Measurements from ENCODE around the gene SGSM2.
A peak's percentile ranks its signal among the peaks of the same experiment; 100 is the strongest.
"Not testable (repeated sequence)": the region's sequence is repeated elsewhere in the genome, so short reads cannot be mapped to it uniquely, and the experiment has no call there.

The SGSM2 gene, protein sequence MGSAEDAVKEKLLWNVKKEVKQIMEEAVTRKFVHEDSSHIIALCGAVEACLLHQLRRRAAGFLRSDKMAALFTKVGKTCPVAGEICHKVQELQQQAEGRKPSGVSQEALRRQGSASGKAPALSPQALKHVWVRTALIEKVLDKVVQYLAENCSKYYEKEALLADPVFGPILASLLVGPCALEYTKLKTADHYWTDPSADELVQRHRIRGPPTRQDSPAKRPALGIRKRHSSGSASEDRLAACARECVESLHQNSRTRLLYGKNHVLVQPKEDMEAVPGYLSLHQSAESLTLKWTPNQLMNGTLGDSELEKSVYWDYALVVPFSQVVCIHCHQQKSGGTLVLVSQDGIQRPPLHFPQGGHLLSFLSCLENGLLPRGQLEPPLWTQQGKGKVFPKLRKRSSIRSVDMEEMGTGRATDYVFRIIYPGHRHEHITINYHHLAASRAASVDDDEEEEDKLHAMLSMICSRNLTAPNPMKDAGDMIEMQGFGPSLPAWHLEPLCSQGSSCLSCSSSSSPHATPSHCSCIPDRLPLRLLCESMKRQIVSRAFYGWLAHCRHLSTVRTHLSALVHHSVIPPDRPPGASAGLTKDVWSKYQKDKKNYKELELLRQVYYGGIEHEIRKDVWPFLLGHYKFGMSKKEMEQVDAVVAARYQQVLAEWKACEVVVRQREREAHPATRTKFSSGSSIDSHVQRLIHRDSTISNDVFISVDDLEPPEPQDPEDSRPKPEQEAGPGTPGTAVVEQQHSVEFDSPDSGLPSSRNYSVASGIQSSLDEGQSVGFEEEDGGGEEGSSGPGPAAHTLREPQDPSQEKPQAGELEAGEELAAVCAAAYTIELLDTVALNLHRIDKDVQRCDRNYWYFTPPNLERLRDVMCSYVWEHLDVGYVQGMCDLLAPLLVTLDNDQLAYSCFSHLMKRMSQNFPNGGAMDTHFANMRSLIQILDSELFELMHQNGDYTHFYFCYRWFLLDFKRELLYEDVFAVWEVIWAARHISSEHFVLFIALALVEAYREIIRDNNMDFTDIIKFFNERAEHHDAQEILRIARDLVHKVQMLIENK

DNA sequence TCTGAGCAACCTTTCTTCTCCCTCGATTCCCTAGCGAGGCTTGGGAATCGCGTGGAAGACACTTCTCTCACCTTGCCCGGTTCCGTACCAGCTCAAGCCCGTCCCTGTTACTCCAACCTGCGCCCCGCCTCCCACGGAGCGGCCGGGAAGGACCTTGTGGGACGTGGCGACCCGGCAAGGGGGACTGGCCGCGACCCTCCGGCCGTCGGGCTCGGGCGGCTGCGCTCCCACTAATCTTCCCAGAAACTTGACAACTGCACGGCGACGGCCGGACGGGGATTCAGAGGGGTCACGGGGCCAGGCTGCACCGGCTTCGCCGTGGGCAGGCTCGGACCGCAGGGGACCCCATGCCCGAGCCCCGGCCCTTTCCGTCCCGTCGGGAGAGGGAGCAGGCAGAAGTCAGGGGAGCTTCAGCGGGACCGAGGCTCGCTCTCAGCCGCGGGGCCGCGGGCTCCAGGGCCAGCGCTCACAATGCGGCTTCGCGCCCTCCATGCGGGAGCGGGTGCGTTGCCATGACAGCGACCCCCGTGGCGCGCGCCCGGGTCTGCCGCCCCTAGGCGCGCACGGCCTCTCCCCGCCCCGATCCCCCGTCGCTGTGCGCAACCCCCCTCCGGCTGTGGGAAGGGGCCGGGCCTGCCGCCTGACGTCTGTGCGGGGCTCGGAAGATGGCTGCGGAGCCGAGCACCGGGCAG lies at the start of gene SGSM2:
Gene SGSM2 (plus strand): TSS at position 650 of the 692 bp plus-strand sequence. CDS start 188 bp downstream, outside the sequence.
- DNase-seq = peak; percentile 72 to 74

DNA sequence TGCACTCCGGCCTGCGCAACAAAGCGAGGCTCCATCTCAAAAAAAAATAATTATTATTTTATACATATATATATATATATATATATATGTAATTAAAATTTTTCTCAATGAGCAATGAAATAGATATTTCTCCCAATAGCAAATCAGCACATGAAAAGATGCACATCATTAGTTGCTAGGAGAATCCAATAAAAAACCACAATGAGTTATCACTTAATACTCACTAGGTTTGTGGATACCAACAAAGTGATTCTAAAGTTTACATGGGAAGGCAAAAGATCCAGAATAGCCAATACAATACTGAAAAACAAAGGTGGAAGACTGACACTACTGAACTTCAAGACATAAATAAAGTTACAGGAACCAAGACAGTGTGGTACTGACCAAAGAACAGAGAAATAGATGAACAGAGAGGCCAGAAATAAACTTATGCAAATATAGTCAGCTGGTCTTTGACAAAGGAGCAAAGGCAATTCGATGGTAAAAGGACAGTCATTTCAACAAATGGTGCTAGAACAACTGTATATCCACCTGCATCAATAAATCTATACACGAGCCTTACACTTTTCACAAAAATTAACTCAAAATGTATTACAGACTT lies 47.3 kb upstream of the SGSM2 start:
- no peak for DNase-seq

DNA sequence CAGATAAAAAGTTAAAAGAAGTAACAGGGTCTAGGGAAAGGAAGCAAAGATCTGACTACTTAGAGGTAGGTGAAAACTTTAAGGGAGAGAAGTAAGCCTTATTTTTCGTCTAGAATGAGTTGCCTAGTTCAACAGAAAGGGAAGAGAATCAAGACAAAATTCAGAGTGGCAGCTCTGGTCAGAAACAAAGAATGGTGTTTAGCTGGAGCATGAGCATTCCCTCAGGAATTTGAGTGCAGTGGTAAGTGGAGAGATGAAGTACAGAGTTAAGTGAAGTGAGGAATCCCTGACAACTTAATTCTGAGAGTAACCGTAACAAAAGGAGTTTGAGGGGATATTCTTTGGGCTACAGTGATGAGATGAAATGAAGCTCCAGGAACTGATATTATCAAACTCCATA lies 45.2 kb upstream of the SGSM2 start:
- DNase-seq = no peak

DNA sequence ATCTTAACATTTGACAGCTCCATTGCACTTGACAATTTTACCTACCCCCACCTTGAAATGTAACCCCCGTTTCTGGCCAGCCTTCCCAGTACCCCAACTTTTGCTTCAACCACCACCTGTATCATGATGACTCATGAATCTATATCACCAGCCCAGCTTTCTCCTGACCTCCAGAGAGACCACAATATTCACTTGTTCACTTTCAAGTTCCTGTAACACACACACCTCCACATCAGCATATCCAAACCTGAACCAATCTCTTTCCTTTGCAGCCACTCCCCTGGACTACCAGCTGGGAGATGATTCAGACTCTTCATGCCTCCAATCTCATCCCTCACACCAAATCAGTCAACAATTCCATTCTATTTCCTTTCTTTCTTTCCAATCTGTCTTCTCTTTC lies 41.7 kb upstream of the SGSM2 start:
- DNase-seq = no peak

DNA sequence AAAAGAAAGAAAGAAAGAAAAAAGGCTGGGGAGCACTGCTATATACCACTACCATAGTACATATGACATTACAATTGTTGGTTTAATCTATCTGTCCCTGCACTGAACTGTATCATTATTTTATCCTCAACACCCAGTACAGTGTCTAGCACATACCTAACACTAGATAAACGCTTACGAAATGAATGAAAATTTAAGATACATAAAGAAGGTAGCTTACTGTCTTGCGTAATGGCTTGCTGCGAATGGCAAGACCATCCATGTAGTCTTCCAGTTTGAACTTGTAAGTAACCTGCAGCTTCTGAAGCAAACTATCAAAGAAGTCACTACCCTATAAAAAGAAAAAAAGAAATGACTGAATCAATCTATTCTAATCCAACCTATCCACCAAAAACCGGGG lies 40.3 kb upstream of the SGSM2 start:
- no peak for DNase-seq

DNA sequence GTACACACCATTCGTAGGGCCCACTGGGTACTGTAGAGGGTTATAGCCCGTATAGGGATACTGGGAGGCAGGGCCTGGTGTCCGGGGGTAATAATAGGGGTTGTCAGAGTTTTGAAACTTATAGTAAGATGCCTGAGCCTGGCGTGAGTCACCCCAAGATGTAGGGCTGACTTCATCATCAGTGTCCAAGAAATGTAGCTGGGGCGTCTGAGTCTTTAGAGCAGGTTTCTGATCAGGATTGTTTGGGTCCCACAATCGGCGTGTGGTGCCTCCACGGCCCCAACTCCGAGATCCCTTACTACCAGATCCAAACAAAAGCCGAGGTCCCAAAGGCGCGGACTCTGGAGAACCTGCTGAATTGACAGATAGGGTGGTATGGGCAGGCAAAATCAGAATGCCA lies 38.2 kb upstream of the SGSM2 start:
- no peak for DNase-seq

DNA sequence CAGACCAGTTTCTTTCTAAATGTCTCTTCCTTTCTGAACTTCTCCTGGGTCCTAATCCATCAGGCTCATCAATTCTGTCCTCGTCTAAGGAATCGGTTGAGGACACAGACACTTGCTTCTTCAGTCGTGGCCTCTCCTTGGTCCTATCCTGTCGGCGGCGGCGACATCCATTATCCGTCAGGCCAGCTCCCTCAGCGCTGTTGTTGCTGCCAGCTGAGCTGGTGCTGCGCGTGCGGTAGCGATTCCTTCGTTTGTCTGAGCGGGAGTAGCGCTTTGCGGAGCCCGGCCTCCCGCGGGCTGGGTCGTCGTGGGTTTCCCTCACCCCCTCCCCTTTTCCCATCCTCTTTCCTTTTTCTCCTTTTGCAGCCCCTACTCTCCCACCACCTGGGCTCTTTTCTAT lies 37.5 kb upstream of the SGSM2 start:
- no peak for DNase-seq

DNA sequence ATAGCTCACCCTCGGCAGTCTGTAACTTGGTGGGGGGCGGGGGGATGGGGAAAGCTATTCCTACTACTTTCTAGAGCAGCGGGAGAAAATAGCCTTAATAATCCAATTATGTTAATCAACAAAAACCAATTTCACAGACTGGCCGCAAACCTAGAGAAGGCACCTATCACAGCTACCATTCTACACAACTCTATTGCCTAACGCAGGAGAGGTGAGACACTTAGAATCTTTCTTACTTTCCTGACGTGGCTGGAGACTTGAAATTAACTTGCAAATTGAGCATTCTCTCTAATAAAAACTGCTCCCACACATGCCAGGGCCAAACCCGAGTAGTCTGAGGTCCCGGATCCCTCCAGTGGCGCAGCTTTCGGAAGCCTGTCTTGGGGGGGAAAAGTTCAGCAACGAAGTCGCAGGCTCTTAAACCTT lies 34.5 kb upstream of the SGSM2 start:
- no peak for DNase-seq

DNA sequence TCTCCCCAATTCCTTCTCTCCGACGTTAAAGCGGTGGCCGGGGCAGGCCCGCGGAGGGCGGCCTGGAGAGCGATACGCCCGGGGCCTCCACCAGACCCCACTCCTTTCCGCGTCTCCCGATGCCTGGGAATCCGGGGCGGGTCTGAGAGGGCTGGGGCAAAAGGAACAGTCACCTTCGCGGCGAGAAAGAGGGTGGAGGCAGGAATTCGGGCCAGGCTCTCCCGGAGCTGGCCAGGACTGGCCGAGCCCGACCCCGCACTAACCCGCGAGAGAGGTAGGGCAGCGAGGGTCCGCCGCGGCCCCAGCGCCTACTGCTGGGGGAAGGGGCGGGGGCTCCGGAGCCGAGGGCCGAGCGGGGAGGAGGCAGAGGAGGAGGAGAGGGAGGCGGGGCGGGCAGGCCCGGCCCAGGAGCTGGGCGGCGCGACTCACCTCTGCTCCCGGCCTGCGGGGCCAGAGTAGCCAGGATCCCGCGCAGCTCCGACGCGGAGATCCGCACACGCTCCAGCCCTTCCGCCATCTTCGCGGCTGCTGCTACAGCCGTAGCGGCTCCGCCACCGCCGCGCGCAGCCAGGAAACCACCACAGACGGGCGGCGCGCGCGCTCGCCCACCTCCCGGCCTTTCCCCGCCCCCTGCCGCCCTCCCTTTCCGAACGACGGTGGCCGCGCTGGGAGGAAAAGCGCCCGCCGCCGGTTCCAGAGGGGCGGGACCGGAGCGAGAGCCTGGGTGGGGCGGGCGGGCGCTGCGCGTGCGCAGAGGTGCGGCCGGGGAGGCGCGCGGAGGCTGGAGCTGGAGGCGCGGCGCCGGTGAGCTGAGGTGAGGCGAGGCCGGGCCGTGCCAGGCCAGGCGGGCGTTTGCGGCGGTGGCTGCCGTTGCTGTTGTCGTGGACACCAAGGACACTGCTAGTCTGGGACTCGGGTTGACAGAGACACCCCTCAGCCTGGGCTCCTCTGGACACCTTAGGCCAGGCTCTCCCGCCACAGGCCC lies 33.8 kb upstream of the SGSM2 start, which contains the start of the genes SMG6 and SRR:
Gene SMG6 (minus strand): TSS at position 582 of the 985 bp plus-strand sequence. CDS start 65 bp downstream, at position 517.
Gene SRR (plus strand): TSS at position 747 of the 985 bp plus-strand sequence. CDS start 11,611 bp downstream, outside the sequence.
- DNase-seq = peak; percentile 95

DNA sequence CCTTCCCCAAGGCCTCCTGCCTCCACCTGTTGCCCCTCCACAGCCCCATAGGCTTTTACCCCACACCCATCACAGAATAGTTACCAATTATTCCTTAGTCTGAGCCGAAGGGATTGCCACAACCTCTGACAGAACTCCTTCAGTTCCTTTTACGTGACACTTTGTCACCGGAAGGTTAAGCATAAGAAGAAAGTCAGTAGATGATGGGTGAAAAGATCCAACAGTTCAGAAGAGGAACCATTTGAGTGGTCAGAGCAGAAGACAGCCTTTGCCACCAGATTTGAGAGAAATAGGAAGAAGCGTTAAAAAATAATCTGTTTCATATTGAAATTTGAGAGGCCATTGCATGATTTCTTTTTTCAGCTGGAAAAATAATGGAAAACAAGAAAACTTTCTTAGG lies 32.4 kb upstream of the SGSM2 start:
- DNase-seq = no peak

DNA sequence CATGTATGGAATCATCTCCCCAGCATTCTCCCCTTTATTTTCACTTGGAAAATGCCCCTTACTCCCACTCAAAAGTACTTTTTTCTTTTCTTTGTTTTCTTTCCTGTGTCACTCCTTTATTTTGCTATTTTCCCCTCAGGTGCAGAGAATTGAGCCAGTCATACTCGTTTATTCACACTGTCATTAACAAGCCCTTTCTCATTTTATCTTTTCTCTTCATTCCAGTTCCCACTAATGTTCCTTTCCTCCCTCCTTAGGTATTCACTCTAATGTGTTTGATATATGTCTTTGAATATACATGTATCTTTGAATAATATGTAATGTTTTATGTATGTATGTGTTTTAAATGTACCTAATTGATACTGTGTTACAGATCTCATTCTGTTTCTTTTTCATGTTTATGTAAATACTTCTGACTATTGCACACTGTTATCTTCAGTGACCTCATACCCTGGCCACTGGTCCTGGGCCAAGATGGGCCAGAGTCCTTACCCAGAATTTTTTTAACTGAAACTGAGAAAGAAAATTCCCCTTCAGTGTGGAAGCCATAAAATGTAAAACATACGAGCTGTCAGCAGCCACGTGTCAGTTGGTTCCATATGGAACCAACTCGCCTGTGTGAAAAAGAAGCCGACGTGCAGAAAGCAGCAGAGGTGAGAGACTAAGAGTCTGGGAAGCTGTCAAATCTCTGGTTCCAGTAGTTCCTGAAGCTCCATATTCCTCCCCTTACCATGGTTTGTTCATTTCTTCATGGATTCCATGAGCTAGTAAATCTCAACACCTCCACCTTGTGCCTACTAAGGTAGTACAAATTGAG lies 27.8 kb upstream of the SGSM2 start:
- no peak for DNase-seq

DNA sequence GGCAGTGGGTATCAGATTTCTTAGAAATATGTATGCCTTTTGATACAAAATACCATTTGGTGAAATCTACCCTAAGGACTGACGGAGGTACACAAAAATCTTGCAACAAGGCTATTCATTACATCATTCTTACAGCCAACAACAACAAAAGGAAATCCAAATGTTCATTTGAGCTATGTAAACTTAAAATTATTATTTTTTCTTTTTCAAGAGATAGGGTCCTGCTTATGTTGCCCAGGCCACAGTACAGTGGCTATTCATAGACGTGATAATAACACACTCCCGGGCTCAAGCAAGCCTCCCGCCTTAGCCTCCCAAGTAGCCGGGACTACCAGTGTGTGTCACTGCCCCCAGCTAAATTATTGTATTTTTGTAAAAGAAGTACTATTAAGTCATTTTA lies 24.6 kb upstream of the SGSM2 start:
- no peak for DNase-seq

DNA sequence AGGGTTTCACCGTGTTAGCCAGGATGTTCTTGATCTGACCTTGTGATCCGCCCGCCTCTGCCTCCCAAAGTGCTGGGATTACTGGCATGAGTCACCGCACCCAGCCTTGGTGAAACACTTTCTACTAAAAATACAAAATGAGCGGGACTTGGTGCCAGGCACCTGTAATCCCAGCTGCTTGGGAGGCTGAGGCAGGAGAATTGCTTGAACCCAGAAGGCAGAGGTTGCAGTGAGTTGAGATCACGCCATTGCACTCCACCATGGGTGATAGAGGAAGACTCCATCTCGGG lies 20.4 kb upstream of the SGSM2 start:
- not testable (repeated sequence) for DNase-seq

DNA sequence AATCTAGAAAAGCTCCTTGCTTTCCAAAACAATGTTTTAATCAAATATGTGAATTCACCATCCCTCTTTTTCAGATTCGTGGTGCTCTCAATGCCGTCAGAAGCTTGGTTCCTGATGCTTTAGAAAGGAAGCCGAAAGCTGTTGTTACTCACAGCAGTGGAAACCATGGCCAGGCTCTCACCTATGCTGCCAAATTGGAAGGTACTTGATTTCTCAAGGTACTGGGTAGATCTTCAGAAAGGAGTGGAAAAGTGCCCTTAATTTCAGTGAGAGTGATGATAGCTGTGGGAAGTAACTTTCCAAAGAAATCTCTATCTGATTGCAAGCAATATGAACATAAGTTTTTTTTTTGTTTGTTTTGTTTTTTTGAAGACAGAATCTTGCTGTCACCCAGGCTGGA lies 19.5 kb upstream of the SGSM2 start:
- DNase-seq = no peak

DNA sequence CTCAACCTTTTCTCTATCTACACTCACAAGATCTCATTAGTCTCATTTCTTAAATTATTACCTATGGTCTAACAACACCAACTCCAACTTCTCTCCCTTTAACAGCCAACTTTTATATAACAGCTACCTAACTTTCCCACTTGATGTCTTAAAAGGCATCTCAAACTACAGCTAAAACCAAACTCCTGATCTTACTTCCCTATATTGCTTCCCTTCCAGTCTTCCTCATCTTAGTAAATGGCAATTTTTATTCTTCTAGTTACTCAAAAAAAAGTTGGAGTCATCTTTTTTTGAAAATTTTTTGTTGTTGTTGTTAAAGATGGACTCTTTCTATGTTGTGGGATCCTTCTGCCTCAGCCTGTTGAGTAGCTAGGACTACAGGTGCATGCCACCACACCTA lies 18.2 kb upstream of the SGSM2 start:
- no peak for DNase-seq

DNA sequence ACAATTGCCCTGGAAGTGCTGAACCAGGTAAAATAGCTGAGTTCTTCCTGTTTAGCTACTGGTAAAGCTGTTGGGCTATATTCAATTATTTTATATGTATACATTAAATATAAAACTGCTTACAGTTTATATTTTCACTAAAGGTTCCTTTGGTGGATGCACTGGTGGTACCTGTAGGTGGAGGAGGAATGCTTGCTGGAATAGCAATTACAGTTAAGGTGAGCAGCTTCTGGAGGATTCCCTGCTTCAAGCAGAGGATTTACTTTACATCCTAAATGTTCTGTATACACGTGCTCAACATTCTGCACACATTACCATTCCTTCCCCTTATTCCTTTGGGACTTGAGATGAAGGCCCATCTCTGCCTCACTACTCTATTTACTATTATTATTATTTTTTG lies 15.9 kb upstream of the SGSM2 start:
- DNase-seq = no peak

DNA sequence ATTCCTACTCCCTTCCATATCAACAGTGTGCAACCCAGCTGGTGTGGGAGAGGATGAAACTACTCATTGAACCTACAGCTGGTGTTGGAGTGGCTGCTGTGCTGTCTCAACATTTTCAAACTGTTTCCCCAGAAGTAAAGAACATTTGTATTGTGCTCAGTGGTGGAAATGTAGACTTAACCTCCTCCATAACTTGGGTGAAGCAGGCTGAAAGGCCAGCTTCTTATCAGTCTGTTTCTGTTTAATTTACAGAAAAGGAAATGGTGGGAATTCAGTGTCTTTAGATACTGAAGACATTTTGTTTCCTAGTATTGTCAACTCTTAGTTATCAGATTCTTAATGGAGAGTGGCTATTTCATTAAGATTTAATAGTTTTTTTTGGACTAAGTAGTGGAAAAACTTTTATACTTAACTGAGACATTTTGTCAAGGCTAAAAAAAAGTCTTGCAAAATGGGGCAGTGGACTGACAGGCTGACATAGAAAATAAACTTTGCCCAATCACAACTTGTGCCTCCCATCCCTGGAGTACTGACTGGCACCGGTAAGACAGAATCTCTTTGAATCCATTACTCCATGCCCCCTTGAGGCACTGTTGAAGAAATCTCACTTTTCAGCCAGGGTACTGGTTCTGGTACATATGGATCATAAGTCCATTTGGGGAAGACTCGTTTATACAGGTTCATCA lies 13.5 kb upstream of the SGSM2 start:
- no peak for DNase-seq

DNA sequence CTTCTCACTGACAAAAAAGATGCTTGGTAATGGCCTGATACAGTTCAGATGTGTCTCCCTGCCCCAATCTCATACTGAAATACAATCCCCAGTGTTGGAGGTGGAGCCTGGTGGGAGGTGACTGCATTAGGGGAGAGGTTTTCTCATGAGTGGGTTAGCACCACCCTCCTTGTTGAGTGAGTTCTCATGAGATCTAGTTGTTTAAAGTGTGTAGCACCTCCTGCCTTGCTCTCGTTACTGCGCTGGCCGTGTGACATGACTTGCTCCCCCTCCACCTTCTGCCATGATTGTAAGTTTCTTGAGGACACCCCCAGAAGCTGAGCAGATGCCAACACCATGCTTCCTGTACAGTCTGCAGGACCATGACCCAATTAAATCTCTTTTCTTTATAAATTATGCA lies 6.0 kb upstream of the SGSM2 start:
- no peak for DNase-seq

DNA sequence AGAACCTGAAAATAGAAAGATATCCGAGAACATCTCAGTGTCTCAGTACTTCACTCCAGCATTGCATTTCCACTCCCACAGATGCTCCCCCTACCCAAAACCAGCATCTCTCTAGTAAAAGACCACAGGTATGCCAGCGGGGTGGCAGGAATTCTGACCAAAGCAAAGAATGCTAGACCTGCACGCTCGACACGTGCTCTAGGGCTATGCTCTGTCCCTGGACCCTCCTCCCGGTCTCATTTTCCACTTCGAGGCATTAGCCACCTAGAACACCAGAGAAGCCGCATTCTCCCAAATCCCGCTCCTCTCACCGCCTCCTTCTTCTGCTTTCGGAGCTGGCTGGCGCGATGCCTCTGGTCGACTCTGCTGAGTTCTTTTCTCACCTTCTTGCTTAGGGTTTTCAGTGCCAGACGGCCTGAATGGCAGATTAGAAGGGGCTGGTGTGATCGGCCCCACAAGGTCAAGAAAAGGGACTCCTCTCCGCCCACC lies 1.5 kb upstream of the SGSM2 start:
- DNase-seq = peak; percentile 18 to 26
